Sigmoid colon (tissue), 4 donors: ENCODE measurements around the gene LPCAT2.

Source experiments
- EP300 ChIP-seq, 4 donors: sonication (generic); formaldehyde crosslinking; IDR thresholded peaks; one replicate each; pipeline ENCODE4 v1.6.1; 2017; ENCODE audit warnings: antibody characterized with exemption in 4 of 4
- POLR2AphosphoS5 ChIP-seq, 4 donors: sonication (generic); formaldehyde crosslinking; IDR thresholded peaks; one replicate each; pipeline ENCODE4 v1.6.1; 2017; ENCODE audit warnings: antibody characterized with exemption in 4 of 4

DNA sequence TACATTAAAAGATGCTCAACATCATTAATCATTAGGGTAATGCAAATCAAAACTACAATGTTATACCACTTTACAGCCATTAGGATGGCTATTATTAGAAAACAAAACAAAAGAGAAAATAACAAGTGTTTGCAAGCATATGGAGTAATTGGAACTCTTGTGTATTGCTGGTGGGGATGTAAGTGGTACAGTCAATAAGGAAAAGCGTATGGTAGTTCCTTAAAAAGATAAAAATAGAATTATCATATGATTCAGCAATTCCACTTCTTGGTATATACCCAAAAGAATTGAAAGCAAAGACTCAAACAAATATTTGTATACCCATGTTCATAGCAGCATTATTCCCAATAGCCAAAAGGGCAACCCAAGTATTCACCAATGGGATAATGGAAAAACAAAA lies 56.2 kb downstream of the LPCAT2 start:
- TF ChIP-seq EP300 (IDR thresholded peaks at IDR 0.05) = no peak
- TF ChIP-seq POLR2AphosphoS5 (IDR thresholded peaks at IDR 0.05) = no peak
